C4-2B (cell line): ENCODE data around the gene DNAJC2.
A peak's percentile ranks its signal among the peaks of the same experiment; 100 is the strongest.
"Not testable (repeated sequence)": the region's sequence is repeated elsewhere in the genome, so short reads cannot be mapped to it uniquely, and the experiment has no call there.

ENCODE experiments used
- H3K27ac ChIP-seq: fragments of 450-650 bp; 2 replicates; pipeline ENCODE4 v1.5.1; 2017
- CTCF ChIP-seq: fragments of 450-650 bp; conservative IDR thresholded peaks from 2 replicates; pipeline ENCODE4 v1.5.1; 2017; ENCODE audit warnings: mild to moderate bottlenecking
- ZFX ChIP-seq: fragments of 450-650 bp; IDR thresholded peaks from 2 replicates; pipeline ENCODE4 v1.6.1; 2017

DNAJC2 gene

GRCh38 chr7:103301441-103301840, 43.1 kb downstream of the DNAJC2 start:
- no peak overlapping the region for H3K27ac ChIP-seq
- TF ChIP-seq ZFX, result no peak
- no peak for TF ChIP-seq CTCF

- no peak for TF ChIP-seq ZFX
- TF ChIP-seq CTCF, result no peak
- H3K27ac ChIP-seq, result no peak overlapping the region
Observed at GRCh38 chr7:103299660-103300059, 44.9 kb downstream of the DNAJC2 start.

- peak overlapping the region; percentile 99 for H3K27ac ChIP-seq
Observed at GRCh38 chr7:103297837-103298179, 46.8 kb downstream of the DNAJC2 start.

GRCh38 chr7:103296901-103297836, 47.4 kb downstream of the DNAJC2 start, which contains the start of gene PMPCB:
Gene PMPCB (plus strand): TSS chr7:103297435. CDS start chr7:103297460, 25 bp downstream.
- H3K27ac ChIP-seq, result peak within 1 kb of the TSS; percentile 99
- TF ChIP-seq CTCF, result peak; percentile 99
- TF ChIP-seq ZFX, result peak; percentile 96

More at GRCh38 chr7:103297837-103298179, 46.8 kb downstream of the DNAJC2 start:
- TF ChIP-seq ZFX (0 out of 2 replicates have a peak, but pooled peaks have one; percentile 42), CTCF (no peak)

- no peak overlapping the region for H3K27ac ChIP-seq
- TF ChIP-seq CTCF (no peak), ZFX (no peak)
Observed at GRCh38 chr7:103293526-103293925, 51.0 kb downstream of the DNAJC2 start.

- no peak overlapping the region for H3K27ac ChIP-seq
- TF ChIP-seq ZFX (no peak), CTCF (no peak)
Observed at GRCh38 chr7:103292122-103292521, 52.4 kb downstream of the DNAJC2 start.

- H3K27ac ChIP-seq, result not testable (repeated sequence)
- TF ChIP-seq CTCF, result peak; percentile 35
Observed at GRCh38 chr7:103282802-103283427, 61.7 kb downstream of the DNAJC2 start.

- H3K27ac ChIP-seq, result not testable (repeated sequence)
Observed at GRCh38 chr7:103280803-103281155, 63.8 kb downstream of the DNAJC2 start.

GRCh38 chr7:103279963-103280802, 64.4 kb downstream of the DNAJC2 start:
- not testable (repeated sequence) for H3K27ac ChIP-seq

- H3K27ac ChIP-seq, result not testable (repeated sequence)
Observed at GRCh38 chr7:103279636-103279962, 65.0 kb downstream of the DNAJC2 start.

- H3K27ac ChIP-seq, result not testable (repeated sequence)
Observed at GRCh38 chr7:103278195-103278594, 66.4 kb downstream of the DNAJC2 start.
